GM10266 (cell line): ENCODE measurements around the gene EGLN1.
A peak's percentile ranks its signal among the peaks of the same experiment; 100 is the strongest.

Source experiments
- DNase-seq: peaks from one replicate; pipeline ENCODE4 v3.0.0; 2012; ENCODE audit errors: extremely low spot score
- TF ChIP-seq, protein P1 (sequence below): IDR thresholded peaks from 2 replicates; pipeline ENCODE4 v1.5.1; 2012; ENCODE audit warnings: mild to moderate bottlenecking, low read depth; ENCODE audit not compliant: control insufficient read depth, insufficient read depth; ENCODE audit errors: missing control alignments

The EGLN1 gene

DNA sequence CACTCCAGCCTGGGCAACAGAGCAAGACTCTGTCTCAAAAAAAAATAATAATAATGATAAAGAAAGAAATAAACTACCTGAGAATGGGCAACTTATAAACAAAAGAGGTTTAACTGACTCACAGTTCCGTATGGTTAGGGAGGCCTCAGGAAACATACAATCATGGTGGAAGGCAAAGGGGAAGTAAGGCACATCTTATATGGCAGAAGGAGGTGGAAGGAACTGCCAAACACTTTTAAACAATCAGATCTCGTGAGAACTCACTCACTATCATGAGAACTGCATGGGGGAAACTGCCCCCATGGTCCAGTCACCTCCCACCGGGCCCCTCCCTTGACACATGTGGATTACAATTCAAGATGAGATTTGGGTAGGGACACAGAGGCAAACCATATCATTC is 6.3 kb upstream of the EGLN1 start:
- DNase-seq, result no peak
- TF ChIP-seq, protein P1, sequence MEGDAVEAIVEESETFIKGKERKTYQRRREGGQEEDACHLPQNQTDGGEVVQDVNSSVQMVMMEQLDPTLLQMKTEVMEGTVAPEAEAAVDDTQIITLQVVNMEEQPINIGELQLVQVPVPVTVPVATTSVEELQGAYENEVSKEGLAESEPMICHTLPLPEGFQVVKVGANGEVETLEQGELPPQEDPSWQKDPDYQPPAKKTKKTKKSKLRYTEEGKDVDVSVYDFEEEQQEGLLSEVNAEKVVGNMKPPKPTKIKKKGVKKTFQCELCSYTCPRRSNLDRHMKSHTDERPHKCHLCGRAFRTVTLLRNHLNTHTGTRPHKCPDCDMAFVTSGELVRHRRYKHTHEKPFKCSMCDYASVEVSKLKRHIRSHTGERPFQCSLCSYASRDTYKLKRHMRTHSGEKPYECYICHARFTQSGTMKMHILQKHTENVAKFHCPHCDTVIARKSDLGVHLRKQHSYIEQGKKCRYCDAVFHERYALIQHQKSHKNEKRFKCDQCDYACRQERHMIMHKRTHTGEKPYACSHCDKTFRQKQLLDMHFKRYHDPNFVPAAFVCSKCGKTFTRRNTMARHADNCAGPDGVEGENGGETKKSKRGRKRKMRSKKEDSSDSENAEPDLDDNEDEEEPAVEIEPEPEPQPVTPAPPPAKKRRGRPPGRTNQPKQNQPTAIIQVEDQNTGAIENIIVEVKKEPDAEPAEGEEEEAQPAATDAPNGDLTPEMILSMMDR, result no peak

DNA sequence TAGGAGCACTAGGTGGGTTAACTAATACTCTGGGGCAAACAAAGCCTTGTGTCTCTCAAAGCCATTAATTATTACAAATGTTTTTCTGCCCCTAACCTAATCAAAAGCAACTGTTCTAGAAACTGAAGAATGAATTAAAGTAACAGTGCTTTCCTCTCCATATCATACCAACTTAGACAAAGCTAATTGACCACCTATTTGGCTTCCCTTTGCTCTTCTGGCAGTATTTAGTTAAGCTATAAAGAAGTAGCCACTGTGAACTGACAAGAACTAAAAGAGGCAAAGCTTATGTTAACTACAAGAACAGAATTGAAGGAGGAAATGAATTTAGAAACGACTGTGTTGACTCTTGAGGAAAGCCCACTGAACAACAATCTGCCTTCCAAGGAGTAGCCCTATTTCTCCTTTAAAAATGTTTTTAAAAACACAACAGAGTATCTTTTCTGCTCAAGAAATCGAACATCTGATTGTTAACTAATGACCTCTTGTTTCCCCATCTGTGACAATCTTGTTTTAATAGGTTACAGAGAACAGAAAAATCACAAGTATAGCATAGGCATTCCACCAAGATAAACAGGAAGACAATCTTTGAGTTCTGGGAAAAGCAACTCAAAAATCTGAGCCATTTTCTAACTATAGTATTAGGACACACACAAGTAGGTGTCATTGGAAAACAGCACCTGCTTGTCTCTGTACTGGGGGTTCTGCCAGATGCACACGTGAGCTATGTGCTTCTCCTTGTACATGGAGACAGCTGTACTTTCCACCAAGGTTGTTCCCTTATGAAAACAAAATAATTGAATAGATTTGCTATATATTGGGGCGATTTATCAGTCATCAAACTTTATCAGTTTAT is 3.1 kb upstream of the EGLN1 start:
- no peak for DNase-seq
- TF ChIP-seq, protein P1, result no peak

DNA sequence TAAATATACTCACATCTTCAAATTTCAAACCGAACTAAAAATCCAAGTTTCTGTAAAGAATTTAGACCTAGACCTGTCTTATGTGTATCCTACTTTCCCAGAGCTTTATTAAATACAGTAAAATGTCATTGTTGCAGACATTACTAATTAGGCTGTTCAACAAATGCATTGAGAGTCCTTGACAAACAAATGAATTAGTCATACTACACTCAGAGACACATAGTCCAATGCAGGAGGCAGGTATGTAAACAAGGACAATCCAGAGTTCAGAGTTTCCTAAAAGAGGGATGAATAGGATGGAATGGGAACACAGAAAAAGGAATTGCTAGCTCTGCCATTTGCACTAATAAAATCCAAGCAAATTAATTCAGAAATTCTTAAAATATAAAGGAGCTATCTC is 1.6 kb upstream of the EGLN1 start:
- TF ChIP-seq, protein P1, result no peak
- DNase-seq, result no peak

DNA sequence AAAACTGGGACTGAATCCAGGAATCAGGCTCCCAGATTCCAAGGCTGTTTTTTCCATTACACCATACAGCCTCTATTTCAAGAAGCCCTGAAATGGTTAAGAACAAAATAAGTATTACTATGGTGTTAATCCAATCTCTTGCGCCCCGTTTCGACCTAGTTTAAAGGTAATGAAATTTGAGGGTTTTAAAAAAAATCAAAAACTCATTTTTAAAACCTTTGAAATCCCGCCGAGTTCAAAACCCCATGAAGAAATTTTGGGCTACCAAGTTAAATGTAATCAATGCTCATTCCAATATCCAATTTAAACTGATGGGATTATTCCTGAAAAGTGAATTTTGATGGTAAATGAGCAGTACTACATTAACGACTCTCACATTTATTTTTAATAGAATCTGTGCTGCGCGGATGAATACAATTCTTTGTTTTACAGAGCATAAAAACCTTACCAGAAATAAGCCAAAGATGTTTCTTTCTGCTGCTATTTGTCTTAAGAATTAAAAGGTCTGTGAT is 767 bp upstream of the EGLN1 start:
- no peak for DNase-seq
- TF ChIP-seq, protein P1, result no peak

DNA sequence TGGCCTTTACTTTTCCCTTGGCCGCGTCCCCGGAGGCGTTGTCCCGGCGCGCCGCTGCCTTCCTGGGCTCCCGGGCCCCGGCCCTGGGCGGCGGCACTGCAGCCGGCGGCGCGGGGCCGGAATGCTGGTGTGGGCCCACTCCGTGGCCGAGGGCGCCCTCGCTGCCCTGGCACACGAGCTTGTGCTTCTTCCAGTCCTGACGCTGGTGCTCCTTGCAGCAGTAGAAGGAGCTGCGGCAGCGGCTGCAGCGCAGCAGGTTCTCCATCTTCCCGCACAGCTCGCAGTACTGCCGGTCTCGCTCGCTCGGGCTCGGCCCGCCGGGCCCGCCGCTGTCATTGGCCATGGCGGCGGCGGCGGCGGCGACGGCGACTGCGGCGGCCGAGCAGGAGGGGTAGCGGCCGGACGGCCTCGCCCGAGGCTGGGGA is 529 bp downstream of the EGLN1 start:
- DNase-seq, result no peak
- TF ChIP-seq, protein P1, result no peak

DNA sequence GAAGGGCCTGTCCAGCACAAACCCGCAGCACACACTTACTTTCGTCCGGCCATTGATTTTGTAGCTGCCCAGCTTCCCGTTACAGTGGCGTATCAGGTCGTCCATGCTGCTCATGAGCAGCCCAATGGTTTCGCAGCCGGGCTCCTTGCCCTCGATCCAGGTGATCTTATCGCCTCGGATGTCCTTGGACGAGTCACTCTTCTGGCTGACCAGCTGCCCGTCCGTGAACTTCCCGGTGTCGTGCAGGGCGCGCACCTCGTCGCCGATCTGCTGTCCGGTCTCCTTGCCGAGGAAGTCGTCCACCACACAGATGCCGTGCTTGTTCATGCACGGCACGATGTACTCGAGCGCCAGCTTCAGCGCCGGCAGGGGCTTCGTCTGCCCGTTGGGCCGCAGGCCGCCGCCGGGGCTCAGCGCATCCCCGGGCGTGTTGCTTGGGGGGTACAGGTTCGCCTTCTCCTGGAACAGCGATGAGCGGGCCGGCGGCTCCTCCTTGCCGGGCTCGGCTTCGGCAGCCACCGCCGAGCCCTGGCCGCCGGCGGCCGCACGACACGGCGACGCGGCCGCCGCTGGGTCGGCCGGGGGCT is 1.0 kb downstream of the EGLN1 start:
- TF ChIP-seq, protein P1, result no peak
- DNase-seq, result peak; percentile 38
